PC-9 (cell line): ENCODE measurements around the gene TMEM198. TPM values are rescaled to one million over a fixed set of nuclear protein-coding genes. Genes with fewer than 3 reads are reported as not detected.

ENCODE experiments used
- BruUV-seq: library from RNA; stranded (reverse); fragments of 400-500 nt; replicated peaks from 2 replicates; lab custom pipeline; 2021; lab: Mats Ljungman, UMichigan
- CTCF ChIA-PET: fragments of 300-600 bp; sonication (Branson Sonifier 250); formaldehyde crosslinking; loops from one replicate; lab custom pipeline; 2022; ENCODE audit warnings: antibody characterized with exemption; lab: Charles Lee
- POLR2A ChIA-PET: fragments of 300-600 bp; sonication (Branson Sonifier 250); formaldehyde crosslinking; loops from one replicate; lab custom pipeline; 2022; ENCODE audit warnings: antibody characterized with exemption; ENCODE audit not compliant: unreplicated experiment; lab: Charles Lee
- DNase-seq, 2 experiments: peaks; one replicate each; pipeline versions ENCODE4 v3.0.0 to v3.0.0-alpha.2; 2015 to 2022; ENCODE audit warnings: mixed read lengths in 1 of 2
- H2AFZ ChIP-seq: fragments of 200-600 bp; sonication (generic); 2 replicates; pipeline ENCODE4 v1.8.1; 2017; ENCODE audit warnings: antibody characterized with exemption
- H3F3A ChIP-seq: fragments of 200-600 bp; sonication (generic); 2 replicates; pipeline ENCODE4 v1.8.1; 2017; ENCODE audit warnings: antibody characterized with exemption, mild to moderate bottlenecking, low read depth; ENCODE audit not compliant: insufficient read depth
- H3K27ac ChIP-seq: fragments of 200-600 bp; sonication (generic); 2 replicates; pipeline ENCODE4 v1.6.1; 2016; ENCODE audit warnings: mixed run types
- H3K27me3 ChIP-seq: fragments of 200-600 bp; sonication (generic); 2 replicates; pipeline ENCODE4 v1.6.1; 2016; ENCODE audit warnings: low read depth, mixed run types; ENCODE audit not compliant: insufficient read depth
- H3K36me3 ChIP-seq: fragments of 200-600 bp; sonication (generic); 2 replicates; pipeline ENCODE4 v1.6.1; 2016; ENCODE audit warnings: low read depth, mixed run types
- H3K4me1 ChIP-seq: fragments of 200-600 bp; sonication (generic); replicated peaks from 2 replicates; pipeline ENCODE4 v1.6.1; 2016; ENCODE audit warnings: mixed run types; ENCODE audit not compliant: insufficient read depth
- H3K4me2 ChIP-seq: fragments of 200-600 bp; sonication (generic); 2 replicates; pipeline ENCODE4 v1.6.1; 2017; ENCODE audit warnings: mixed run types
- H3K4me3 ChIP-seq: fragments of 200-600 bp; sonication (generic); 2 replicates; pipeline ENCODE4 v1.6.1; 2016; ENCODE audit warnings: mixed run types
- H3K79me2 ChIP-seq: fragments of 200-600 bp; sonication (generic); 2 replicates; pipeline ENCODE4 v1.6.1; 2017; ENCODE audit warnings: low read depth, mixed run types
- H3K9me2 ChIP-seq: fragments of 200-600 bp; sonication (generic); 2 replicates; pipeline ENCODE4 v1.8.1; 2017; ENCODE audit warnings: mild to moderate bottlenecking; ENCODE audit not compliant: insufficient read depth
- H3K9me3 ChIP-seq: fragments of 200-600 bp; sonication (generic); 2 replicates; pipeline ENCODE4 v1.8.1; 2016; ENCODE audit warnings: low read depth; ENCODE audit not compliant: insufficient read depth
- H4K20me1 ChIP-seq: fragments of 200-600 bp; sonication (generic); 2 replicates; pipeline ENCODE4 v1.8.1; 2017; ENCODE audit not compliant: insufficient read depth
- CTCF ChIP-seq: fragments of 200-600 bp; sonication (generic); conservative IDR thresholded peaks from 2 replicates; pipeline ENCODE4 v1.6.1; 2017; ENCODE audit warnings: mixed run types, antibody characterized with exemption, mild to moderate bottlenecking, moderate library complexity
- EZH2 ChIP-seq: fragments of 200-600 bp; sonication (generic); IDR thresholded peaks from 2 replicates; pipeline ENCODE4 v1.8.0; 2017; ENCODE audit warnings: antibody characterized with exemption, low read depth
- intact Hi-C: fragments of 100-400 bp; cut with micrococcal nuclease; formaldehyde crosslinking; loops from one replicate; pipeline ENCODE4 v1.10.0; 2022; ENCODE audit not compliant: unreplicated experiment
- total RNA-seq: library from RNA; stranded (reverse); gene quantifications from 2 replicates; pipeline ENCODE4 v1.2.3, GENCODE V29; 2021

TMEM198 gene
- total RNA-seq, 1 experiment from 2014 or later = 3.6 TPM

- POLR2A ChIA-PET = interaction anchor here (0.6 kb wide), 1 partner anchor 106 kb away, joined by 6 read pairs; no protein-coding TSS in a partner anchor
- Histone ChIP-seq H3K36me3 (peaks cover 10% of the 10 kb centered on the region), H3K9me3 (no peaks in the 10 kb centered on the region), H3K4me2 (no peak overlapping the region), H3K79me2 (peaks cover 17% of the 10 kb centered on the region), H3K27ac (no peak overlapping the region), H3F3A (peaks cover 17% of the 10 kb centered on the region; the same call in 1 of the 2 replicates), H4K20me1 (peaks cover 23% of the 10 kb centered on the region), H3K27me3 (no peaks in the 10 kb centered on the region), H2AFZ (no peak overlapping the region), H3K4me3 (no peak overlapping the region), H3K9me2 (no peaks in the 10 kb centered on the region), H3K4me1 (no peaks in the 10 kb centered on the region; the same call in 1 of the 2 replicates)
- DNase-seq = no peak
- intact Hi-C loops = no loop called here
- TF ChIP-seq EZH2 = no peak
- no peak for TF ChIP-seq CTCF
- no TSS peak for BruUV-seq
- CTCF ChIA-PET = no interaction called here
These were observed 4.7 kb upstream of the TMEM198 start for GRCh38 chr2:219538956-219539788.

GRCh38 chr2:219539926-219540678, 3.7 kb upstream of the TMEM198 start:
- Histone ChIP-seq H2AFZ (no peak overlapping the region), H3K27me3 (no peaks in the 10 kb centered on the region), H3K4me1 (no peaks in the 10 kb centered on the region; the same call in 1 of the 2 replicates), H3K9me2 (no peaks in the 10 kb centered on the region), H3K9me3 (no peaks in the 10 kb centered on the region), H3K27ac (no peak overlapping the region), H3K4me2 (no peak overlapping the region), H3K36me3 (peaks cover 10% of the 10 kb centered on the region), H4K20me1 (peaks cover 23% of the 10 kb centered on the region), H3K79me2 (peaks cover 17% of the 10 kb centered on the region), H3F3A (peaks cover 17% of the 10 kb centered on the region; the same call in 1 of the 2 replicates), H3K4me3 (no peak overlapping the region)
- no peak for DNase-seq
- CTCF ChIA-PET = interaction anchor here (0.5 kb wide), 1 partner anchor 150 kb away, joined by 5 read pairs; no protein-coding TSS in a partner anchor
- POLR2A ChIA-PET = interaction anchor here (0.6 kb wide), 1 partner anchor 105 kb away, joined by 6 read pairs; no protein-coding TSS in a partner anchor
- no TSS peak for BruUV-seq
- TF ChIP-seq CTCF (no peak), EZH2 (no peak)
- intact Hi-C loops = no loop called here

GRCh38 chr2:219540784-219541504, 2.9 kb upstream of the TMEM198 start:
- CTCF ChIA-PET = interaction anchor here (0.5 to 1.9 kb wide), 3 partner anchors 148 to 286 kb away, joined by 5 to 8 read pairs (median 6); no protein-coding TSS in a partner anchor
- DNase-seq = no peak
- Histone ChIP-seq H3K36me3 (peaks cover 10% of the 10 kb centered on the region), H3K4me3 (no peak overlapping the region), H3K4me1 (no peaks in the 10 kb centered on the region; the same call in 1 of the 2 replicates), H3F3A (peaks cover 17% of the 10 kb centered on the region; the same call in 1 of the 2 replicates), H3K27ac (no peak overlapping the region), H3K9me2 (no peaks in the 10 kb centered on the region), H3K4me2 (no peak overlapping the region), H2AFZ (no peak overlapping the region), H4K20me1 (peaks cover 23% of the 10 kb centered on the region), H3K9me3 (no peaks in the 10 kb centered on the region), H3K27me3 (no peaks in the 10 kb centered on the region), H3K79me2 (peaks cover 17% of the 10 kb centered on the region)
- intact Hi-C loops = loop anchor here (1.0 kb wide), 1 partner anchor 101 kb away; no protein-coding TSS in a partner anchor
- no peak for TF ChIP-seq CTCF
- TF ChIP-seq EZH2 = no peak
- POLR2A ChIA-PET = no interaction called here
- no TSS peak for BruUV-seq
